Midbrain (tissue), 1 donor: ENCODE data around the gene PUS10.
"Not testable (repeated sequence)": the region's sequence is repeated elsewhere in the genome, so short reads cannot be mapped to it uniquely, and the experiment has no call there.

Experiments
- DNase-seq: peaks from one replicate; lab custom pipeline; 2025; lab: John Stamatoyannopoulos, UW

PUS10 gene

GRCh38 chr2:61017556-61018317 is at the start of gene PUS10, which contains the start of gene PEX13:
Gene PUS10 (minus strand): TSS chr2:61018255. CDS start chr2:61011890, 6,365 bp downstream.
Gene PEX13 (plus strand): TSS chr2:61017720. CDS start chr2:61017760, 40 bp downstream.
- peak; percentile 94 for DNase-seq

- DNase-seq: peak; percentile 92
Observed at GRCh38 chr2:61065714-61066709, 48.0 kb upstream of the PUS10 start, which contains the start of gene SANBR. Gene SANBR (plus strand): TSS chr2:61065871. CDS start chr2:61070351, 4,480 bp downstream.

- DNase-seq: no peak
Observed at GRCh38 chr2:61059382-61059781, 41.3 kb upstream of the PUS10 start.

- DNase-seq: no peak
Observed at GRCh38 chr2:61057562-61057961, 39.5 kb upstream of the PUS10 start.

GRCh38 chr2:61055557-61055956 is 37.5 kb upstream of the PUS10 start:
- DNase-seq: no peak

- no peak for DNase-seq
Observed at GRCh38 chr2:61045999-61046398, 27.9 kb upstream of the PUS10 start.

- DNase-seq: no peak
Observed at GRCh38 chr2:61045226-61045625, 27.2 kb upstream of the PUS10 start.

- no peak for DNase-seq
Observed at GRCh38 chr2:61044636-61045035, 26.6 kb upstream of the PUS10 start.

- DNase-seq: no peak
Observed at GRCh38 chr2:61042807-61043206, 24.8 kb upstream of the PUS10 start.

- not testable (repeated sequence) for DNase-seq
Observed at GRCh38 chr2:61036643-61037042, 18.6 kb upstream of the PUS10 start.

GRCh38 chr2:61034592-61034991 is 16.5 kb upstream of the PUS10 start:
- DNase-seq: not testable (repeated sequence)

- no peak for DNase-seq
Observed at GRCh38 chr2:61029533-61029932, 11.5 kb upstream of the PUS10 start.

- DNase-seq: no peak
Observed at GRCh38 chr2:61023670-61024069, 5.6 kb upstream of the PUS10 start.

GRCh38 chr2:61021228-61021660 is 3.2 kb upstream of the PUS10 start:
- DNase-seq: no peak

GRCh38 chr2:61018798-61019197 is 743 bp upstream of the PUS10 start:
- no peak for DNase-seq

GRCh38 chr2:61018318-61018755 is 282 bp upstream of the PUS10 start:
- DNase-seq: no peak

GRCh38 chr2:61017003-61017555 is 976 bp downstream of the PUS10 start:
- DNase-seq: peak; percentile 94

- peak; percentile 38 for DNase-seq
Observed at GRCh38 chr2:61016392-61017002, 1.6 kb downstream of the PUS10 start.

GRCh38 chr2:61015976-61016375 is 2.1 kb downstream of the PUS10 start:
- DNase-seq: no peak

GRCh38 chr2:61014763-61015162 is 3.3 kb downstream of the PUS10 start:
- DNase-seq: no peak

GRCh38 chr2:61013382-61013781 is 4.7 kb downstream of the PUS10 start:
- no peak for DNase-seq

GRCh38 chr2:61012303-61012702 is 5.8 kb downstream of the PUS10 start:
- DNase-seq: not testable (repeated sequence)
